CD14-positive monocyte (primary cell): ENCODE data around the gene CTU1. TPM values are rescaled to one million over a fixed set of nuclear protein-coding genes. Genes with fewer than 3 reads are reported as not detected.

Experiments
- DNase-seq, 3 donors: peaks; one replicate each; pipeline ENCODE4 v3.0.0-alpha.2; 2011 to 2022
- H2AFZ ChIP-seq: 2 replicates; pipeline ENCODE4 v1.6.0; 2012; ENCODE audit warnings: mild to moderate bottlenecking, low read depth, low read length, inconsistent platforms; ENCODE audit not compliant: insufficient read depth, poor library complexity, severe bottlenecking
- H3K27ac ChIP-seq, 2 donors: 1 replicate in 1 of 2; 2 replicates in 1 of 2; pipeline ENCODE4 v1.5.1; 2012 to 2013; ENCODE audit warnings: low read length in 2 of 2, control low read depth in 1 of 2, inconsistent platforms in 1 of 2, low read depth in 1 of 2, mild to moderate bottlenecking in 1 of 2
- H3K27me3 ChIP-seq, 2 donors: one replicate each; pipeline versions ENCODE4 v1.6.0 to v1.6.1; 2011 to 2013; ENCODE audit warnings: low read length in 2 of 2; ENCODE audit not compliant: control insufficient read depth in 2 of 2, insufficient read depth in 2 of 2
- H3K36me3 ChIP-seq, 2 donors: replicated peaks in 1 of 2; 1 replicate in 1 of 2; 2 replicates in 1 of 2; pipeline versions ENCODE4 v1.5.1 to v1.6.1; 2012 to 2013; ENCODE audit warnings: low read length in 2 of 2, control low read depth in 1 of 2, inconsistent platforms in 1 of 2, mild to moderate bottlenecking in 1 of 2; ENCODE audit not compliant: insufficient read depth in 2 of 2, control insufficient read depth in 1 of 2
- H3K4me1 ChIP-seq, 2 donors: 1 replicate in 1 of 2; 2 replicates in 1 of 2; pipeline versions ENCODE4 v1.5.1 to v1.6.1; 2012 to 2013; ENCODE audit warnings: low read length in 2 of 2, control low read depth in 1 of 2, inconsistent platforms in 1 of 2, mild to moderate bottlenecking in 1 of 2, moderate library complexity in 1 of 2; ENCODE audit not compliant: insufficient read depth in 2 of 2, control insufficient read depth in 1 of 2
- H3K4me2 ChIP-seq: replicated peaks from 2 replicates; pipeline ENCODE3; 2012; ENCODE audit warnings: low read length, moderate library complexity, mild to moderate bottlenecking; ENCODE audit not compliant: poor library complexity, severe bottlenecking; ENCODE audit errors: extremely low read depth
- H3K4me3 ChIP-seq, 3 experiments: fragments of 200-600 bp in 1 of 3; sonication (generic) in 1 of 3; replicated peaks in 1 of 3; 1 replicate in 2 of 3; 2 replicates in 1 of 3; pipeline ENCODE4 v1.5.1; 2011 to 2013; ENCODE audit warnings: low read length in 3 of 3, mild to moderate bottlenecking in 3 of 3, control low read depth in 2 of 3, low read depth in 2 of 3, inconsistent platforms in 1 of 3, moderate library complexity in 1 of 3
- H3K79me2 ChIP-seq: 2 replicates; pipeline ENCODE4 v1.6.0; 2012; ENCODE audit warnings: mild to moderate bottlenecking, control low read depth, inconsistent platforms, low read length, moderate library complexity; ENCODE audit not compliant: insufficient read depth
- H3K9ac ChIP-seq: 2 replicates; pipeline ENCODE4 v1.6.0; 2017; ENCODE audit warnings: low read length, mild to moderate bottlenecking; ENCODE audit not compliant: insufficient read depth, poor library complexity, severe bottlenecking
- H3K9me3 ChIP-seq, 2 donors: replicated peaks in 1 of 2; 1 replicate in 1 of 2; 2 replicates in 1 of 2; pipeline versions ENCODE4 v1.5.1 to v1.6.1; 2012 to 2013; ENCODE audit warnings: low read length in 2 of 2, control low read depth in 1 of 2; ENCODE audit not compliant: control insufficient read depth in 1 of 2, insufficient read depth in 1 of 2
- H4K20me1 ChIP-seq: 2 replicates; pipeline ENCODE4 v1.6.0; 2012; ENCODE audit warnings: mild to moderate bottlenecking, low read length, control low read depth, moderate library complexity; ENCODE audit not compliant: insufficient read depth
- H3K27ac Mint-ChIP-seq, 7 donors: one replicate each; pipeline ENCODE4 v1.8.0; 2020; ENCODE audit warnings: mild to moderate bottlenecking in 7 of 7, mixed read lengths in 7 of 7, moderate library complexity in 6 of 7, inconsistent platforms in 2 of 7
- H3K27me3 Mint-ChIP-seq, 3 donors: one replicate each; pipeline ENCODE4 v1.8.0; 2021 to 2022; ENCODE audit warnings: low read depth in 3 of 3, mild to moderate bottlenecking in 3 of 3, mixed read lengths in 3 of 3, moderate library complexity in 3 of 3, inconsistent platforms in 1 of 3
- H3K36me3 Mint-ChIP-seq, 2 donors: one replicate each; pipeline ENCODE4 v1.8.0; 2020; ENCODE audit warnings: mixed read lengths in 2 of 2, inconsistent platforms in 1 of 2, mild to moderate bottlenecking in 1 of 2
- H3K4me1 Mint-ChIP-seq: one replicate; pipeline ENCODE4 v1.8.0; 2020; ENCODE audit warnings: mild to moderate bottlenecking, mixed read lengths
- H3K4me3 Mint-ChIP-seq, 2 donors: one replicate each; pipeline ENCODE4 v1.8.0; 2020; ENCODE audit warnings: mild to moderate bottlenecking in 2 of 2, mixed read lengths in 2 of 2, moderate library complexity in 1 of 2
- H3K9me3 Mint-ChIP-seq, 7 donors: one replicate each; pipeline ENCODE4 v1.8.0; 2020 to 2022; ENCODE audit warnings: mixed read lengths in 7 of 7, mild to moderate bottlenecking in 6 of 7, moderate library complexity in 6 of 7, inconsistent platforms in 2 of 7
- CTCF ChIP-seq: fragments of 200-600 bp; IDR thresholded peaks from one replicate; pipeline ENCODE4 v1.8.0; 2022; ENCODE audit warnings: antibody characterized with exemption, mild to moderate bottlenecking
- WGBS: methylation state at CpG from one replicate; pipeline ENCODE4 v1.1.5; 2013; ENCODE audit warnings: missing lambda C conversion rate; ENCODE audit not compliant: insufficient coverage; 5-methylcytosine and 5-hydroxymethylcytosine counted together
- intact Hi-C, 2 donors: fragments of 100-400 bp; cut with micrococcal nuclease; formaldehyde crosslinking; loops; one replicate each; pipeline versions ENCODE4 v1.15.0 to v1.15.1; 2023
- polyA plus RNA-seq, 3 donors: library from polyadenylated mRNA; depleted of rRNA in 1 of 3; unstranded in 2 of 3; stranded (reverse) in 1 of 3; fragments of 300-500 nt in 2 of 3; fragments of >200 nt in 1 of 3; fragmentation: Illumina TruSeq in 2 of 3; gene quantifications; 1 replicate in 2 of 3; 2 replicates in 1 of 3; pipeline ENCODE4 v1.2.3, GENCODE V29; 2012 to 2021

Gene CTU1
- polyA plus RNA-seq, 3 donors = 0.75 to 3.0 (median 2.9) TPM

- Mint-ChIP-seq H3K36me3 (peaks cover 1 to 24% of the 10 kb centered on the region in 2 donors), H3K27me3 (peaks cover 0 to 5% (median 4%) of the 10 kb centered on the region in 3 donors), H3K9me3 (peaks cover 0 to 2% (median 0%) of the 10 kb centered on the region in 7 donors), H3K27ac (peak overlapping the region; percentile 98 to 100 (median 99)), H3K4me1 (peaks cover 66% of the 10 kb centered on the region), H3K4me3 (peak overlapping the region in 1 of 2 donors; percentile 48)
- Histone ChIP-seq H4K20me1 (no peaks in the 10 kb centered on the region), H3K9ac (peak overlapping the region; percentile 92), H3K4me3 (peak overlapping the region in 1 of 3 experiments; percentile 60), H3K9me3 (no peaks in the 10 kb centered on the region), H3K79me2 (peaks cover 37% of the 10 kb centered on the region), H3K27me3 (no peaks in the 10 kb centered on the region), H3K27ac (peak overlapping the region; percentile 97 to 100), H3K4me1 (peaks cover 66 to 73% of the 10 kb centered on the region in 2 donors), H3K4me2 (no peak overlapping the region), H2AFZ (no peak overlapping the region), H3K36me3 (peaks cover 0 to 5% of the 10 kb centered on the region in 2 donors)
- TF ChIP-seq CTCF = no peak
- DNase-seq = peak; percentile 87 to 95 (median 89)
- intact Hi-C loops = no loop called here
- WGBS = 32% methylated on average over 6 of the region's 8 CpGs
Observed at GRCh38 chr19:51121257-51121656, 13.0 kb upstream of the CTU1 start.

- H3K79me2 ChIP-seq = peaks cover 26% of the 10 kb centered on the region
- H3K4me1 ChIP-seq = peaks cover 67 to 71% of the 10 kb centered on the region in 2 donors
- no peak overlapping the region for H3K4me2 ChIP-seq
- H4K20me1 ChIP-seq = no peaks in the 10 kb centered on the region
- peak in 1 of 3 donors; percentile 69 for DNase-seq
- Mint-ChIP-seq H3K27ac (peak overlapping the region; percentile 84 to 100 (median 98)), H3K36me3 (peaks cover 1 to 15% of the 10 kb centered on the region in 2 donors), H3K4me3 (no peak overlapping the region), H3K27me3 (peaks cover 0 to 5% (median 4%) of the 10 kb centered on the region in 3 donors), H3K9me3 (peaks cover 0 to 2% (median 0%) of the 10 kb centered on the region in 7 donors), H3K4me1 (peaks cover 74% of the 10 kb centered on the region)
- peak overlapping the region in 1 of 3 experiments; percentile 7 for H3K4me3 ChIP-seq
- no peak for TF ChIP-seq CTCF
- H3K36me3 ChIP-seq = no peaks in the 10 kb centered on the region
- WGBS = 40% methylated on average over 4 of the region's 6 CpGs
- no peaks in the 10 kb centered on the region for H3K27me3 ChIP-seq
- H3K9me3 ChIP-seq = no peaks in the 10 kb centered on the region
- H2AFZ ChIP-seq = peak overlapping the region; percentile 52
- peak overlapping the region; percentile 97 to 100 for H3K27ac ChIP-seq
- no peak overlapping the region for H3K9ac ChIP-seq
- intact Hi-C loops = no loop called here
Observed at GRCh38 chr19:51120160-51120559, 12.0 kb upstream of the CTU1 start.
